ENCODE data around the gene NIP7. TPM values are rescaled to one million over a fixed set of nuclear protein-coding genes. Genes with fewer than 3 reads are reported as not detected.

NIP7 gene
- total RNA-seq, 4 donors from 2014 or later, result 9.2 to 13.2 (median 11.0) TPM

- TF ChIP-seq, protein P1, sequence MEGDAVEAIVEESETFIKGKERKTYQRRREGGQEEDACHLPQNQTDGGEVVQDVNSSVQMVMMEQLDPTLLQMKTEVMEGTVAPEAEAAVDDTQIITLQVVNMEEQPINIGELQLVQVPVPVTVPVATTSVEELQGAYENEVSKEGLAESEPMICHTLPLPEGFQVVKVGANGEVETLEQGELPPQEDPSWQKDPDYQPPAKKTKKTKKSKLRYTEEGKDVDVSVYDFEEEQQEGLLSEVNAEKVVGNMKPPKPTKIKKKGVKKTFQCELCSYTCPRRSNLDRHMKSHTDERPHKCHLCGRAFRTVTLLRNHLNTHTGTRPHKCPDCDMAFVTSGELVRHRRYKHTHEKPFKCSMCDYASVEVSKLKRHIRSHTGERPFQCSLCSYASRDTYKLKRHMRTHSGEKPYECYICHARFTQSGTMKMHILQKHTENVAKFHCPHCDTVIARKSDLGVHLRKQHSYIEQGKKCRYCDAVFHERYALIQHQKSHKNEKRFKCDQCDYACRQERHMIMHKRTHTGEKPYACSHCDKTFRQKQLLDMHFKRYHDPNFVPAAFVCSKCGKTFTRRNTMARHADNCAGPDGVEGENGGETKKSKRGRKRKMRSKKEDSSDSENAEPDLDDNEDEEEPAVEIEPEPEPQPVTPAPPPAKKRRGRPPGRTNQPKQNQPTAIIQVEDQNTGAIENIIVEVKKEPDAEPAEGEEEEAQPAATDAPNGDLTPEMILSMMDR (IDR thresholded peaks at IDR 0.05; ENCODE audit: low read depth), result no peak
Measured at GRCh38 chr16:69381231-69381630, 41.7 kb downstream of the NIP7 start.

- TF ChIP-seq, protein P1 (IDR thresholded peaks at IDR 0.05; ENCODE audit: low read depth), result no peak
Measured at GRCh38 chr16:69382421-69382820, 42.8 kb downstream of the NIP7 start.

DNA sequence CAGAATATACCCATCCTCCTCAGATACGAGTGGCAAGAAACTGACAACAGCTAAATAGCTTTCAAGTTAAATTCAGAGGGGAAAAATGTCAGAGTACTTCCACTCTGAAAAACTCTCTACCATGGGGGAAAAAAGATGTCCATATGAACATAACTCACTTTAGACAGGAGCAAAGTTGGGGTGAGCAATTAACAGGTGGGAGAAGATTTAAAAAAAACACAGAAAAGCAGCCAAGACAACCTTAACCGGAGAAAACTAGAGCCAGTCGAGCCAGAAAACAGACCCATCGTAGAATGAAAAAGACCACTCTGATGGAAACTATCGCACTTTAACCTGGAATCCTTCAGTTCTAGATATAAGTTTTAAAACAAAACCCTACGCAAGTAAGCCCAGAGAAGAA, 45.4 kb downstream of the NIP7 start:
- TF ChIP-seq, protein P1 (IDR thresholded peaks at IDR 0.05; ENCODE audit: low read depth), result no peak

DNA sequence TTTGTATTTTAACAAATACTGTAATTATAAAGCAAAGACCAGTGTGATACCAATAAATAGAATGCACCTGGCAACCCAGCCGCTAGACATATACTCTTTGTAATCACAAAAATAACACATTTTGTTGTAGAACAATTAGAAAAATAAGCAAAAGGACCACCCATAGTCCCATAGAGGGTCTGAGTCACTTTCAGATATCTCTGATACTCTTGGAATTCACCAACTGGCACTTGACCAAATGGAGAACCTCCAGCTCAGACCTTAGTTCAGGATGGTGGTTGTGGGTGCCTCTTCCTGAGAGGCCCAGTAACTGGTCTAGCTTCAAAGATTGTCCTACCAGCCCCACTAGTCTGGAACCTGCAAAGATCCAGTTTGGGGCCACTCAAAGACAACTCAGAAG, 47.0 kb downstream of the NIP7 start:
- TF ChIP-seq, protein P1 (IDR thresholded peaks at IDR 0.05; ENCODE audit: low read depth), result no peak

Other genes starting within 250 kb of the NIP7 start
- gene HAS3, start 234.1 kb upstream of the NIP7 start, total RNA-seq, result 1 to 10 TPM in 2 of 4 donors, under 1 TPM in 2; 0.34 to 1.6 (median 1.0) TPM
- 10 to 100 TPM; 54.3 to 74.2 (median 65.7) TPM for gene CHTF8, start 207.2 kb upstream of the NIP7 start, total RNA-seq
- 10 to 100 TPM; 21.7 to 52.8 (median 28.8) TPM for gene UTP4, start 207.1 kb upstream of the NIP7 start, total RNA-seq
- 10 to 100 TPM; 29.6 to 64.2 (median 47.1) TPM for gene SNTB2, start 152.6 kb upstream of the NIP7 start, total RNA-seq
- gene VPS4A, start 28.4 kb upstream of the NIP7 start, total RNA-seq, result 10 to 100 TPM; 21.4 to 50.1 (median 27.6) TPM
- gene PDF, start 9.2 kb upstream of the NIP7 start, total RNA-seq, result 10 to 100 TPM in 1 of 4 donors, 1 to 10 TPM in 3; 5.9 to 24.3 (median 8.3) TPM
- 10 to 100 TPM; 27.9 to 40.1 (median 37.5) TPM for gene COG8, start 208 bp upstream of the NIP7 start, total RNA-seq
- gene TMED6, start 12.0 kb downstream of the NIP7 start, total RNA-seq, result 1 to 10 TPM in 1 of 4 donors, under 1 TPM in 1, not detected in 2; 0.88 to 1.3 TPM
- 10 to 100 TPM; 14.7 to 40.4 (median 18.7) TPM for gene TERF2, start 46.2 kb downstream of the NIP7 start, total RNA-seq
- 10 to 100 TPM; 29.1 to 74.0 (median 46.6) TPM for gene CYB5B, start 84.8 kb downstream of the NIP7 start, total RNA-seq
- gene NFAT5, start 226.2 kb downstream of the NIP7 start, total RNA-seq, result 10 to 100 TPM; 49.8 to 64.3 (median 58.6) TPM